ENCODE measurements around the gene RABGAP1L. TPM values are rescaled to one million over a fixed set of nuclear protein-coding genes. Genes with fewer than 3 reads are reported as not detected.

The RABGAP1L gene
- total RNA-seq, 1 experiment from 2014 or later, result 29.3 TPM

GRCh38 chr1:174999216-174999935, 840.1 kb downstream of the RABGAP1L start:
- ATAC-seq (peak; percentile 83), DNase-seq (ENCODE audit: low read depth, low spot score) (peak; percentile 97)
- peak overlapping the region; percentile 87 to 96 for H3K4me3 ChIP-seq (replicated peaks in 1 of 2; ENCODE audit: low read depth in 1 of 2, low read length in 2 of 2)
- no peaks in the 10 kb centered on the region for H3K36me3 ChIP-seq (ENCODE audit: control insufficient read depth in 1 of 2, insufficient read depth in 2 of 2, low read length in 2 of 2)
- peak overlapping the region; percentile 77 for H3K27ac ChIP-seq (ENCODE audit: low read depth, low read length)
- POLR2A ChIA-PET, result interaction anchor here (0.6 to 2.6 kb wide), 25 partner anchors 10 to 1131 kb away, joined by 3 to 21 read pairs (median 4); partner anchors contain the start of genes MRPS14 and ZBTB37
- RAD21 ChIA-PET (ENCODE audit: low non-redundant PET in 1 of 2, low total read pairs in 2 of 2, uncharacterized antibody in 2 of 2, unreplicated experiment in 2 of 2), result no interaction called here
- H2AFZ ChIP-seq (ENCODE audit: low read depth, low read length, poor library complexity, severe bottlenecking), result peak overlapping the region; percentile 64
- no peaks in the 10 kb centered on the region for H3K9me2 ChIP-seq (ENCODE audit: insufficient read depth)
- peaks cover 54% of the 10 kb centered on the region for H3K79me2 ChIP-seq (ENCODE audit: insufficient read depth, low read length)
- TSS peak; percentile 71 for BruUV-seq (replicated peaks)
- H4K20me1 ChIP-seq (ENCODE audit: insufficient read depth), result peaks cover 22% of the 10 kb centered on the region; the same call in 1 of the 2 replicates
- intact Hi-C loops (cut with micrococcal nuclease), result loop anchor here (5.0 kb wide), 1 partner anchor 737 kb away; no protein-coding TSS in a partner anchor
- peaks cover 8 to 32% of the 10 kb centered on the region in 2 experiments for H3K4me1 ChIP-seq (ENCODE audit: control insufficient read depth in 1 of 2, insufficient read depth in 2 of 2, low read length in 2 of 2)
- CTCF ChIA-PET, result interaction anchor here (0.6 to 1.6 kb wide), 11 partner anchors 10 to 252 kb away, joined by 3 to 9 read pairs (median 4); no protein-coding TSS in a partner anchor
- H3K4me2 ChIP-seq (ENCODE audit: low read length), result peak overlapping the region; percentile 91
- no peaks in the 10 kb centered on the region for H3K9me3 ChIP-seq (ENCODE audit: control insufficient read depth in 1 of 2, insufficient read depth in 1 of 2, low read depth in 1 of 2, low read length in 2 of 2)
- H3K9ac ChIP-seq (ENCODE audit: low read length), result peak overlapping the region; percentile 99
- H3K27me3 ChIP-seq (ENCODE audit: insufficient read depth, low read length), result no peaks in the 10 kb centered on the region
- peak; percentile 84 for TF ChIP-seq MAX (IDR thresholded peaks at IDR 0.05)
- peak; percentile 83 for TF ChIP-seq ELF1 (IDR thresholded peaks at IDR 0.05; ENCODE audit: borderline replicate concordance, low read depth)
- peak; percentile 86 for TF ChIP-seq SRF (IDR thresholded peaks at IDR 0.05; ENCODE audit: low read depth)
- 0 out of 2 replicates have a peak, but pooled peaks have one; percentile 65 for TF ChIP-seq EGR1 (IDR thresholded peaks at IDR 0.05; ENCODE audit: low read depth)
- TF ChIP-seq ATF3 (IDR thresholded peaks at IDR 0.05), result no peak
- TF ChIP-seq YY1 (IDR thresholded peaks at IDR 0.05; ENCODE audit: extremely low read depth, insufficient replicate concordance, low read depth, low read length), result peak; percentile 96
- 0 out of 2 replicates have a peak, but pooled peaks have one; percentile 27 for TF ChIP-seq JUND (IDR thresholded peaks at IDR 0.05)
- peak; percentile 33; the same call in 1 of the 2 replicates for TF ChIP-seq CEBPB (IDR thresholded peaks at IDR 0.05; ENCODE audit: low read depth)
- TF ChIP-seq ZBTB33 (IDR thresholded peaks at IDR 0.05; ENCODE audit: extremely low read depth, insufficient replicate concordance, low read length), result peak; percentile 88
- no peak for TF ChIP-seq EZH2 (IDR thresholded peaks at IDR 0.05)
- TF ChIP-seq CBX3 (IDR thresholded peaks at IDR 0.05; ENCODE audit: low read depth), result peak; percentile 98
- peak; percentile 94 for TF ChIP-seq SIN3A (IDR thresholded peaks at IDR 0.05; ENCODE audit: low read depth)
- TF ChIP-seq ZNF274 (IDR thresholded peaks at IDR 0.05; ENCODE audit: low read depth, low read length), result no peak
- TF ChIP-seq EZH2phosphoT487 (IDR thresholded peaks at IDR 0.05; ENCODE audit: borderline replicate concordance), result no peak
- TF ChIP-seq POLR2A (IDR thresholded peaks at IDR 0.05; ENCODE audit: borderline replicate concordance, extremely low read depth, insufficient read depth, insufficient read length), result peak; percentile 92
- peak; percentile 99 for TF ChIP-seq POLR2AphosphoS5 (IDR thresholded peaks at IDR 0.05; ENCODE audit: low read depth, low read length)
- TF ChIP-seq ZFX (IDR thresholded peaks at IDR 0.05), result peak; percentile 68
- TF ChIP-seq SP1 (IDR thresholded peaks at IDR 0.05; ENCODE audit: low read depth), result peak; percentile 82
- peak; percentile 73 for TF ChIP-seq TCF7L2 (IDR thresholded peaks at IDR 0.05; ENCODE audit: borderline replicate concordance, extremely low read depth, insufficient read depth, insufficient read length)
- TF ChIP-seq CTCF (IDR thresholded peaks at IDR 0.05 in 2 of 3, conservative IDR thresholded peaks at IDR 0.05 in 1 of 3; ENCODE audit: borderline replicate concordance in 1 of 3, insufficient read depth in 1 of 3, low read depth in 2 of 3, low read length in 2 of 3), result no peak

Measured in HCT116 (cell line).